HG02798 (cell line): ENCODE data around the gene C3orf62.

Experiments used
- ATAC-seq: cut with Tn5 transposase; IDR thresholded peaks from one replicate; pipeline ENCODE4 v1.9.1; 2021; ENCODE audit warnings: mild to moderate bottlenecking; ENCODE audit not compliant: unreplicated experiment, poor library complexity

C3orf62 gene

DNA sequence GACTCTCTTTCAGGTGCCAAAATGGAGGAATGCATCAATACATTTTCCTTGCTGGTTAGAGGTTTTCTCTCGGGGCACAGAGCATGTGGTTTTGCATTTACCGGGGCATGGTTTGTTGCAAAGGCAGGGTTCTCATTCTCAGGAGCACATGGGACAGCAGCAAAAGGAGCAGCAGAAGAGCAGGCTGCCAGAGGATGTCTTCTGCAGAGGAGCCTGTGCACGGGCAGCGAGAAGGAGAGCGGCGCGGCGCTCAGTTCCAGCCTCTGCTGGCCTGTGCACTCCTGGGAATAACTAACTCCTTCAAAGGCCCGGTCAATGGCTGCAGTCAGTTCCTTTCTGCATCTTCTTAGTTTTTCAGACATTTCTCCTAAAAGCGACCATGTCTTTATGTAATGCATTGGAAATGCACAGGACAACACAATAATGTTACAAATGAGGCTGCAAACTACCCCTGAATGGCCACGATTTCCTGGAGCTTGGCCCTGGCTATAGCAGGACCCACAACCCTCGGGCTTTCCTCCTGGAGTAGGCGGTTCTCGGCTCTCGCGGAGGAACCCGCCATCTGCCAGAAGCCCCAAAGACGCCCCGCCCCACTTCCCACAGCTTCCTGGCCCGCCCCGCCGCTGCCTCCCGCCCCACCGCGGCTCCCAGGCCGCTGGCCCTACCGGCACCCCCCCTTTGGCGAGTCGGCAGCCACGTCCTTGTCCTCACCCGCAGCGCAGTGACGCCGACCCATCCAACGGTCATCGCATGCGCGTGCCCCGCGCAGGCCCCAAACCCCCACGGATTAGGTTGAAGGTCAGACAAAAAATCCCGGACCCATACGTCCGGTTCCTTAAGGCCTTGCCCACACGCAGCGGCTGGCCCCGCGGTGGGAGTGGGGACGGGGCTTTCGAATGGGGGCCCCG lies at the start of gene C3orf62:
Gene C3orf62, minus strand, starts transcription at position 758 of the 908 bp plus-strand sequence. Its CDS starts 360 bp downstream, at position 398.
- peak; percentile 68 for ATAC-seq

DNA sequence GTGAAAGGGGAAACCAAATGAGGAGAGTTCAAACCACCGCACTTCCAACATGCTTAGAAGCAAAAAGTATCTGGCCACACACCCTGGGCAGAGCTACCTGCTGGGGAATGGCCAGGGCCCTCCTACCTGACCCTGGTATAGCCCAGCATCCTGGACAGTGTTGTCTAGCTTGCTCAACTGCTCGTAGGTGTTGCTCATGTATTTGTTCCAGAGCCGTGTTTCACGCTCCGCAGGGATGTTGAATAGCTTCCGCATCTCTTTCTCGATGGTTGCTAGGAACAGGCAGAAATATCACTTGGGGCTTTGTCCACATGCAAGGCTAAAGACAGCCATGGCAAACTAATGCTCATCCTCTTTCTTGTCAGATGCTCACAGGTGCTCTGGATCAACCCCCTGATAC lies 47.7 kb upstream of the C3orf62 start:
- ATAC-seq: no peak

DNA sequence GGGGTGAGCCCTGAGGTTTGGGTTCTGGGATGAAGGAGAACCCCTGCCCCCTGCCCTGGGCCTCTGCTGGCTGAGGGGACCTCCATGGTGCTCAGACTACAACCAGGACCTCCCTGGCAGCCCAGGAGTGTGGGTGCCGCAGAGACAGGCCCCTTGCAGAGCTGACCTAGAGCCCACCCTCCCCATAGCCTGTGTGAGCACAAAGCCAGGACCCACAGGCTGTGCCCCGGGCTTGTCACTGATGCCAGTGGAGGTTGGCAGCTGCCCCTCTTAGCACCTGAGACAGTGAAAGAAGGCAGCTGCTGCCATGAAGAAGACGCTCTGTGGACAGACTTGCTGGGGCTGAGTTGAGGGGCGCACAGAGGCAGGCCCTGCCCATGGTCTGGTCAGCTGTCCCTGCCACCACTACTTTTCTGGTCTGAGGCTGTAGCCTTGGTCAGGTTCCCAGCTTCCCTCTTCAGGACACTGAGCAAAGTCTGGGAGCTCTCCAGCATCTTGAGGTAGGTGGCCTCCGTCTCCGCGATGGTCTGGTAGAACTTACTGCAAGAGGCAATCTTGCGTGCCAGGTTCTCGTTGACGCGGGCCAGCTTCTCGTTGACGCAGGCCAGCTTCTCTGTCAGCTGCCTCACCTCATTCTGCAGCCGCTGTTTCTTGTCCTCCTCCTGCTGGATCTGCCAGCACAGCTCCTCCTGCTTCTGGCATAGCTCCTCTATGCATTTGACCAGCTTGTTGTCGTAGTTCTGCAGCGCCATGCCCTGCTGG lies 39.8 kb upstream of the C3orf62 start:
- ATAC-seq: no peak

DNA sequence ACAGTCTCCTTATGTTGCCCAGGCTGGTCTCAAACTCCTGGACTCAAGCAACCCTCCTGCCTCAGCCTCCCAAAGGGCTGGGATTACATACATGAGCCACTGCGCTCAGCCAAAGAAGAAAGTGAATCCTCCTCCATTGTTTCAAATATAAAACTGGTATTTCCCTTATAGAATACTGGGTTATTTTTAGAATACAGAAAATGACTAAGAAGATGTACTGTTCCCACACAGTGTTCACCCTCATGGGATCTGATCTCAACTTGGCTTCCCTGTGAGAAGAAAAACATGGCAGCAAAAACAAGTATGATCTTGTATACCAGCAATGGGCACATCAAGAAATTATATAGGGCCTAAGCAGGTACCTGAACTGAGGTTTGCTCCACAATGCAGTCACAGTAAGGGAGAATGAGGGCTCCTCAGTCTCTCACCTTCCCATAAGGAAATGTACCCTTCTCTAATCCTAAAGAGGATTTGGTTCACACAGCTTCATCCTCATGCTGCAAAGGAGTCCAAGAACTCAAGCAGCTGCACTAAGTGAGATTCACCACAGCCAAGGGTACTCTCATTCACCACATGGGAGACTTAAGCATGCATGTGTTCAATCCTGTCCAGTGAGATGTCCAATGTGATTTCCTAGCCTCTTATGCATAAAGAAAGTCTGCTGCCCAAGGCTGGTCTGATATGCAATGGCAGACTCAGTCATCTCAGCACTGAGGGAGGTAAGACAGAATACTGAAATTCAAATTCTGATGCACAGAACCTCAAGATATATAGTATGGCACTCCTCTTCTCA lies 37.1 kb upstream of the C3orf62 start:
- ATAC-seq: no peak

DNA sequence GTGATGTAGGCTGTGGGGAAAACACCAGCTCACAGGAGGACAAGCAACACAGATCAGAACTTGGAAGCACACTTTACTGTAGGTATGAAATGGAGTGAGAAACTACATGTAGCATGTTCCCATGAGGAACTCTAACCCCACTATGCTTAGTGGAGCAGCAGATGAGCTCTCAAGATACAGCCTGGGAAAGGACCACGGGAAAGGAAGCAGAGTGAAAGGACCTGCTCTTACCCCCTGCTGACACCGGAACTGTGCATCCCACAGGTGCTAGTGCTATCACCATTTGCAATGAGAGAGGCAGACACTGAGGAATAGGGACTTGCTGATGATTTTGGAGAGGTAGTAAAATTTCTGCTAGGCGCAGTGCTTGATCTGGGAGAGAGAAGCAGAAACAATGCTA lies 34.3 kb upstream of the C3orf62 start:
- ATAC-seq: no peak

DNA sequence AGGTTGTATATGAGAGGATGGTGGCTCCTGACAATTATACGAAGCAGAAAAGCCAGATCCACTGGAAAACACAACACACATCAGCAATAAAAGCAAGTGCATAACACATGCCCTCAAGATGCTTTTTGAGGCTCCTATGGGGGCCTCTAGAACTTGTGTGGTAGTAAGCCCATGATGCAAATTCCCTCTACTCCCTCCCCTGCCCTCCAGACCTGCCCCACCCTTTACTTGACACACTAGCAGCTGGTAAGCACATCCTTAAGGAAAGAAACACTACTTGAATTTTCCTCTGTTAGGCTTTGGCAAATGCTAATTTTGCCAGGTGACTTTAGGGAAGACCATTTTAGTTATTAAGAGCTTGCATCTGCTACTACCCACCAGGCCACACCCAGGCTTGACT lies 33.6 kb upstream of the C3orf62 start:
- ATAC-seq: no peak

DNA sequence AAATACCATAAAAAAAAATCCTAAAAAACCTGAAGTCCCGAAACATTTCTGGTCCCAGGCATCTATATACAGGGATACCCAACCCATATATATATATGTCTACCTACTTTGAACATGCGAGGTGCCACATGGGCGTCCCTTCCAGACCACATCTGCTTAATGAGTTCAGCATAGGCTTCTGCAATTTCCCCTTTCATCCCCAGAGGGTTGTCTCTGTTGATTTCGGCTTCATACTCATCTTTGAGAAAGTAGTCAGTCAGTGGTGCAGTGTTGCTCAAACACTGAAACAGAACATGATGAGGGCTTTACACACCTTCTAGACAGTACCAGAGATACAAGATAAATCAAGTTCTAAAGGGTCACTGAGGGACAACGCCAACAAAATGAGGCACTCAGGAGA lies 28.6 kb upstream of the C3orf62 start:
- no peak for ATAC-seq

DNA sequence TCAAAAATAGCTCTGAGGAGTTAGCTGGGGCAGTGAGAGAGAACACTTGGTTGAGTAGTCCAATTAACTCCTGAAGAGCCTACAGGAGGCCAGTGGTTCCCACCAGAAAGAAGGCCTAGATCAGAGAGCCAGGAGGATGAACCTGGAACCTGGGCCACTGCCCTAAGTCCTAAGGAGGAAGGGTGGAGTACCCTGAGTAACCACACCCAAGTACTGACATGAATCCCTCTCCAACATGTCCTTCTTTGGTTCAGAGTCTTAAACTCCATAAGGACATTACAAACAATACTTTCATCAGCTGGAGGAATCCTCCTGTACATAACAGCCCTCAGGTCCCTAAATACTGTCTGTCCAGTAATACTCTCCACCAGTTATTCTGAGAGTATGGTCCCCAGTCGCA lies 25.6 kb upstream of the C3orf62 start:
- no peak for ATAC-seq

DNA sequence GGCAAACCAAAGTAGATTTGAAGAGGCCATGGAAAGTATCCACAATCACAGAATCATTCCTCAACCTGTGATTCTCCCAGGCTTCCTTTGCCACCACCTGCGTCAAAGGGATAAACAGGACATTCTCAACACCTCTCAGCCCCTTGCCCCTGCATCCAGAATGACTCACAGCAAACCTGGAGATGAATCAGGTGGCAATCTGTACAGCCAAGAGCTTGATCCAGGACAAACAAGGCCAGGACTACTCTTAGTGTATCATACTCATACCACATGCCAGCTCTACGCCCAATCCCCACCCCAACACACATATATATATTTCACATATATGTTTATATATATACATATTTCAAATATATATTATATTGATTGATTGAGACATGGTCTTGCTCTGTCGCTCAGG lies 23.6 kb upstream of the C3orf62 start:
- no peak for ATAC-seq

DNA sequence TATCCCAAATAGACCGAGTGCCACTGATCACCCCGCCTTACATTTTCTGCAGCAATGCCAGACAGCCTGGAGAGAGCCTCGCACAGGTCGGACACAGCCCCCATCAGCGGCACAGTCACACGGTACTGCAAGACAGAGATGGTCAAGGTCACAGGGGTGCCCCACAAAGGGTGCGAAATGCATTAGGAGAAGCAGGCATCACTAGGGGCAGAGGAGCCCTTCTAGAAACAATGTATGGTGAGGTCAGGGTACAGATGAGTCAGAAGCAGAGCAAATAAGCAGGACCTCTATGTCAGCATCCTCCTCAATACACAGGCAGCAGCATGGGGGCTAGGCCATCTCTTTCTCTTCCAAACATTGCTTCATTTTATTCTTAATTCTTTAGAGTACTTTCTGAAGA lies 21.5 kb upstream of the C3orf62 start:
- no peak for ATAC-seq

DNA sequence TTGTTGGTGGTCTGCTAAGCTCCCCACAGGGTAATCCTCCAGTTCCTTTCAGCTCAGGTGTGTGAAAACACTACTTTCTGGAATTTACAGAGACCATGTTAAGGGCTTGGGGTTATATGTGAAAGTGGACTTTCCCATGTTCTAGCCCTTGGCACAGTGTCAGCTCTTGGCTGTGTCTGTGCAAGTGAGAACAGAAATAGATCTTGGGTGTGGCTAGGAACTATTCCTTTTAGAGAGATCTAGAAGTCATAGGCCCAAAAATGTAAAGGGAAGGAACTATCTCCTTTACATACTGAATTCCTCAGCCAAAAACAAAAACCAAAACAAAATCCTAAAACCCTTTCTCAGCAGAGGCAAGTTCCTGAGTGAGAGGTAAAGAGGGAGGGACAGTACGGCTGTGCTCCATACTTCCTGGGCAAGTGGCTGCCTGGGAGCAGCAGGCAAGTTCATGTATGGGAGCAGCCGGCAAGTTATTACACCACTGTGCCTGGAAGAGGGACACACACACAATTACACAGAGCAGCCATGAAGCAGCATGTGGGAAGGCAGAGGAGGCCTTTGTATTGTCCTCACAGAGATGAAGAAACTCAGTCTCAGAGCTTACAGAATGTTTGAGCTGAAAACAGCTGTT lies 19.9 kb upstream of the C3orf62 start:
- no peak for ATAC-seq

DNA sequence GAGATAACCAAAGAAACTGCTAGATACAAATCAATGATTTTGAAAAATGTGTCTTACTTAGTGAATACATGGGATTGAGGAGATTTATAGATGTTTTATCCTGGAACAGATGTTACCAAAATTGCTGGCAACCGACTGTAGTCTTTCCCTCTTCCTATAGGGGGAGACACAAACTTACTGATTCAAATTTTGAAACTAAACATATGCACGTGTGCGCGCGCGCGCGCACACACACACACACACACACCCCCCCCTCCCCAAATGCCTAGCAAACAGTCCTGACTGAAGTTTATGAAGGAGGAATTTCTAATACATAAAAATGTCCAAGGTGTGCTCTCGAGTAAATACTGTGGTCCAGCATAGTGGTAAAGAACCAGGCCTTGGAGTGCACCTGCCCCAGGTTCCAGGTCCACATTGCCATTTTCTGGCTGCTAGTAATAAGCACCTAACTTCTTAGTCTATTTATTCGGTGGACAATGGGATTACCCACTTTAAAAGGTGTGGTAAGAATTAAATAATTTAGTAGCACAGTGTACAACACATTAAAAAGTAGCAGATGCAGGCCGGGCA lies 18.5 kb upstream of the C3orf62 start:
- ATAC-seq: no peak

DNA sequence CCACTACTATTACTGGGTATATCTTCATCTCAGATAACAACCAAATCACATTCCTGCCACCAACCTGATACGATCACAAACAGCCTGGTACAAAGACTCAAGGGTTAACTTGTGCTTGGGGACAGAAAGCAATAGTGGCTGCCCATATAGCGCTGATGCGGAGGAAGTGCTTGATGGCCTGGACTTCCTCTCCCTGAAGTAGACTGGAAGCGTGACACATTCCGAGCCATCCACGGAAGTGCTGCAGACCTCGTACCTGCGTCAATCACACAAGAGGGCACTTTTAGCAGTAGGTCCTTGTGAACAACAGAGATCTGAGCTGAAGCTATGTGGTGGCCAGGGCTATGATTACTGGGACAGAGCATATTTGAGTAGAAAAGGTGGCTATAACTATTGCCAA lies 17.3 kb upstream of the C3orf62 start:
- no peak for ATAC-seq

DNA sequence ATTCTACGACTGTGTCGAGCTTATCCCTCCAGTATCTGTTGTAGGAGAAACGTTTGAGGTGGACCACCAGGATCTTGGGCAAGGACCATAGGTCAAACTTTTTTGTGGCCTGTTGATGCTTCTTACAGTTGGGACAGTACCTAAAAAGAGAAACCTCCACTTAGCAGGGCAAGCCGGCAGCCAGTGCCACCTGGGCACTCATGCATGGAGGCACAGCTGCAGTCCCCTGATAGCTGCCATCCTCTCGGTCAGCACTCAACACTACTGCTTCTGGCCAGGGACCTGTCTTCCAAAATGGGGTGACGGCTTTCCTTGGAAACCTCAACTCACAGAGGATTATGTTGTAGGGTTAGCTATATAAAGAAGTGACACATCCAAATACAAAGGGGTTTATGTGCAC lies 7.0 kb upstream of the C3orf62 start:
- no peak for ATAC-seq

DNA sequence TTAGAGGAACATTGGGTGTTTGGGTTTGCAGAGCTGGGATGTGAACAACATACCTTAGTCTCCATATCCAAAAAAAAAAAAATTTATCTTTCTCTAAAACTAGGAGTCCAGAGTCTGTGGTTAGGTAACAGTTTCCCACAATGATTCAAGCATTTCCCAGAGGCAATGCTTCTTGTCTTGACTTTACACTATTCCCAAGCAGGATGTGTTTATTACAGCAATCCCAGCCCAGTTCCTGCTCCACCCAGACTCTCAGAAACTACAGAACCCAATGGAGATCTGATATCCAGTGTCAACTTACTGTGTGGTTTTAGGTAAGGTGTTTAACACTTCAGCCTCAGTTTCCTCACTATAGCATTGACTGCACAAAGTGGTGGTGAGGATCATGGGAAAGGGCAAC lies 2.3 kb upstream of the C3orf62 start:
- no peak for ATAC-seq

DNA sequence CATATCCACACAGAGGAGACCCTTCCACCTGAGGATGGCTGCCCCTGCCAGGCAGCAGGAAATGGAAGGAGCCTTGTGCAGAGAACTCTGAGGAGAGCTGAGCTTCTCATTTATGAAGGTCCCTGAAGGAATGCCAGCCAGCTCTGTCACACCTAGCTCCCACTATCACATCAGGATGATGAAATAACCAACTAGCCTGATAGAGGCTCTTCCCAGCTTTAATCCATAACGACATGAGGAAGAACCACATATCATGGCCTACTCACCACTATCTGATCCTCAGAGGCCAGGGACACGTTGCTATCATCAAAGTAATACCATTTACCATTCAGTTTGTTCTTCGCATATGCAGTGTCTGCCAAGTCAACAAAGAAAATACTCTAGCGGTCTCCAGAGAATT lies 1.5 kb upstream of the C3orf62 start:
- ATAC-seq: no peak

DNA sequence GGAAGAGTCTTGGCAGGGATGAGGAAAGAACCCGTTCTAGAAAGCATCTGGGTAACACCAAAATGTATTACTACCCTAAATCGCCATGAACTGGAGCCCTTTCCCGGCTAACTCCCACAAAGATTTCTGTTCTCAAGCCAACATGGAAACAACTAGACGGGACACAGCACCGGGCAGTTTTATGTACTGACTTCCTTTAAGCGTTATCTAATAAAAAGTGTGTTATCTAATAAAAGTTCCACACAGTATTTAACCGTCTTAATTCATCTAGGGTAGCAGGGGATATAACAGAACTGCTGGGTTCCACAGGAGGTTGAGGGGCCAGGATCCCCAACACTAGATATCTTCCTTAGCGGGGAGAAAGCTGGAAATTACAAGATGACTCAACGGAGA lies 347 bp upstream of the C3orf62 start:
- no peak for ATAC-seq

DNA sequence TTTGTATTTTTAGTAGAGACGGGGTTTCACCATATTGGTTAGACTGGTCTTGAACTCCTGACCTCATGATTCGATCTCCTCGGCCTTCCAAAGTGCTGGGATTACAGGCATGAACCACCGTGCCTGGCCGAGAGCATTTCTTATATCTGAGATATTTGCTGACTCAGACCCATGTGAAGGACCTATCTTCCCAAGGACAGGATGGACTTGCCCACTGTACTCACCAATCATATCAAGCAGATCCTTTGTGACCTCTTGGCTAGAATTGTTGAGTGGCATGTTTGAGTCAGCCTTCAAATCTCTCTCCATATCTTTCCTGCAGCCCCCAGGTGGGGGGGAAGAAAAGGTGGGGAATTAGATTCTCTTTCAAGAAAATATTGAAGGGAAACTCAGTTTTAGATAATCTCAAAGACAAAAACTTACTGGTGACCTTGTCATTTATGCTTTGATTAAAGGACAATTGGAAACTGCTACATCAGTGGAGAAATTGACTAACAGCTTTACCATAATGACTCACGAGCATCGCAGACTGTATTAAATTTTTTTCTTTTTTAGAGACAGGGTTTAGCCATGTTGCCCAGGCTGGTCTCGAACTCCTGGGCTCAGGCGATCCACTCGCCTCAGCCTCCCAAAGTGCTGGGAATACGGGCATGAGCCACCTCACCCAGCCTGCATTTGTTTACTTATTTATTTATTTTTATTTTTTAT lies 3.1 kb downstream of the C3orf62 start:
- ATAC-seq: no peak

DNA sequence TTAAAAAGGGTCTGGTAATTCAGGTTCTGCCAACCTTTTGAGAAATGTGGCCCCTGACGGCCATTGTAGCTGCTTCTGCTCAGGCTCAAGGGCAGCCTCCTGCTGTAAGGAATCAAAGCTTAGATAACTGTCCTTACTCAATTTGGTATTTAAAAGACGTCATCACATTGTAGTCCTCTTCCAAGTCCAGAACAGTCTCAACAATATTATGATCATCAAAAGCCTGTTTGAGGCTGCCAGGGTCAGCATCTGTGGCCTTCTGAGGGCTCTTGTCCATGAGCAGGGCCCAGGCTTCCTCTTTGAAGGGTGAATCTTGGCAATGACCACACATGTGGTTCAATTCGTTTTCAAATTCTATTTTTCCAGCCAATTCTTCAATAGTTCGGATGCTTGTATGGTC lies 6.0 kb downstream of the C3orf62 start:
- no peak for ATAC-seq

DNA sequence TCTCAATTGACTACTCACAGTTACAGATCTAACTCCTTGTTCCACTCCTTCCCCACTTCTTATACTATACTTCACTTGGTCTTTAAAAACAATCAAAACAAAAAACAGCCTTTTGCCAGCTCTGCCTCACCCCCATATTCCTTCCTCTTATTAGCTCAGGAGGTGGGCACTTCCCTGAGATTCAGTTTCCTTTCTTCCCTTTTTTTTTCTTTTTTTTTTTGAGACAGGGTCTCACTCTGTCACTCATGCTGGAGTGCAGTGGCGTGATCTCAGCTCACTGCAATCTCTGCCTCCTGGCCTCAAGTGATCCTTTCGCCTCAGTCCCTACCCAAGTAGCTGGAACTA lies 6.9 kb downstream of the C3orf62 start:
- no peak for ATAC-seq
